Fibroblast of villous mesenchyme (primary cell): ENCODE results near the gene DAGLA. TPM values are rescaled to one million over a fixed set of nuclear protein-coding genes. Genes with fewer than 3 reads are reported as not detected.

ENCODE experiments used
- DNase-seq: peaks from one replicate; pipeline ENCODE4 v3.0.0-alpha.2; 2010; ENCODE audit warnings: low read depth
- H3K4me3 ChIP-seq: 2 replicates; pipeline ENCODE4 v1.5.1; 2011; ENCODE audit warnings: low read depth, mild to moderate bottlenecking, low read length
- CTCF ChIP-seq: IDR thresholded peaks from 2 replicates; pipeline ENCODE4 v1.5.1; 2012; ENCODE audit warnings: low read depth, mild to moderate bottlenecking, low read length; ENCODE audit not compliant: insufficient read depth
- total RNA-seq: library from RNA; depleted of rRNA; stranded (reverse); fragments of >200 nt; gene quantifications from 2 replicates; pipeline ENCODE4 v1.2.3, GENCODE V29; 2012

DAGLA gene
- total RNA-seq, 1 donor, result 2.2 TPM

GRCh38 chr11:61736310-61736709, 56.1 kb downstream of the DAGLA start:
- no peak for DNase-seq
- no peak overlapping the region for H3K4me3 ChIP-seq
- TF ChIP-seq CTCF, result no peak

GRCh38 chr11:61737131-61737530, 56.9 kb downstream of the DAGLA start:
- H3K4me3 ChIP-seq, result no peak overlapping the region
- no peak for DNase-seq

GRCh38 chr11:61737636-61738386, 57.6 kb downstream of the DAGLA start:
- no peak overlapping the region for H3K4me3 ChIP-seq
- TF ChIP-seq CTCF, result no peak
- DNase-seq, result no peak

More at GRCh38 chr11:61737131-61737530, 56.9 kb downstream of the DAGLA start:
- no peak for TF ChIP-seq CTCF

GRCh38 chr11:61738776-61739175, 58.6 kb downstream of the DAGLA start:
- TF ChIP-seq CTCF, result no peak
- no peak for DNase-seq
- H3K4me3 ChIP-seq, result no peak overlapping the region

GRCh38 chr11:61739413-61739812, 59.2 kb downstream of the DAGLA start:
- no peak for DNase-seq
- TF ChIP-seq CTCF, result no peak
- no peak overlapping the region for H3K4me3 ChIP-seq

- H3K4me3 ChIP-seq, result no peak overlapping the region
- no peak for TF ChIP-seq CTCF
- no peak for DNase-seq
Measured at GRCh38 chr11:61739966-61740365, 59.8 kb downstream of the DAGLA start.

- no peak for TF ChIP-seq CTCF
- DNase-seq, result no peak
- no peak overlapping the region for H3K4me3 ChIP-seq
Measured at GRCh38 chr11:61742391-61742790, 62.2 kb downstream of the DAGLA start.
